Body of pancreas (tissue), 4 donors: ENCODE results near the gene SCAF11. TPM values are rescaled to one million over a fixed set of nuclear protein-coding genes. Genes with fewer than 3 reads are reported as not detected.

Source experiments
- ATAC-seq: fragments of 150-250 bp; one replicate; pipeline ENCODE4 v1.9.1; 2016
- DNase-seq, 4 donors: peaks; one replicate each; pipeline ENCODE4 v3.0.0-alpha.2; 2019
- H3K27ac ChIP-seq, 4 donors: fragments of 200-600 bp; sonication (generic); 1 replicate in 3 of 4; 2 replicates in 1 of 4; pipeline versions ENCODE4 v1.5.1 to v1.6.1; 2016 to 2019; ENCODE audit warnings: mild to moderate bottlenecking in 1 of 4, mixed read lengths in 1 of 4, moderate library complexity in 1 of 4
- H3K27me3 ChIP-seq, 2 donors: fragments of 200-600 bp; sonication (generic); one replicate each; pipeline ENCODE4 v1.6.0; 2016; ENCODE audit warnings: mild to moderate bottlenecking in 1 of 2
- H3K36me3 ChIP-seq, 2 donors: fragments of 200-600 bp; sonication (generic); replicated peaks in 1 of 2; 2 replicates each; pipeline ENCODE4 v1.5.1; 2016; ENCODE audit warnings: low read depth in 2 of 2; ENCODE audit not compliant: insufficient read depth in 1 of 2
- H3K4me1 ChIP-seq: fragments of 200-600 bp; sonication (generic); one replicate; pipeline ENCODE4 v1.6.0; 2016
- H3K4me3 ChIP-seq, 2 donors: fragments of 200-600 bp; sonication (generic); 1 replicate in 1 of 2; 2 replicates in 1 of 2; pipeline ENCODE4 v1.5.1; 2016 to 2019
- H3K9me3 ChIP-seq, 3 donors: fragments of 200-600 bp; sonication (generic); 1 replicate in 2 of 3; 2 replicates in 1 of 3; pipeline ENCODE4 v1.5.1; 2016
- POLR2A ChIP-seq, 3 donors: fragments of 450-650 bp; IDR thresholded peaks; one replicate each; pipeline ENCODE4 v1.6.1; 2016; ENCODE audit warnings: antibody characterized with exemption in 3 of 3, mild to moderate bottlenecking in 2 of 3
- WGBS, 2 donors: methylation state at CpG; one replicate each; pipeline ENCODE4 v1.1.5; 2017; 5-methylcytosine and 5-hydroxymethylcytosine counted together
- intact Hi-C: fragments of 100-400 bp; cut with DNase I; formaldehyde crosslinking; loops from one replicate; pipeline ENCODE4 v1.15.1; 2023
- total RNA-seq, 2 donors: library from RNA; depleted of rRNA; stranded (reverse); fragments of >200 nt; gene quantifications; one replicate each; pipeline ENCODE4 v1.1.0, GENCODE V29; 2016
- TF ChIP-seq, protein P1 (sequence below), 7 experiments: fragments of 450-650 bp in 4 of 7; fragments of 200-600 bp in 3 of 7; sonication (generic) in 3 of 7; IDR thresholded peaks; one replicate each; pipeline ENCODE4 v1.5.1; 2016 to 2019; ENCODE audit warnings: antibody characterized with exemption in 7 of 7

Gene SCAF11
- total RNA-seq, 2 donors from 2014 or later, result 79.1 to 104 TPM

DNA sequence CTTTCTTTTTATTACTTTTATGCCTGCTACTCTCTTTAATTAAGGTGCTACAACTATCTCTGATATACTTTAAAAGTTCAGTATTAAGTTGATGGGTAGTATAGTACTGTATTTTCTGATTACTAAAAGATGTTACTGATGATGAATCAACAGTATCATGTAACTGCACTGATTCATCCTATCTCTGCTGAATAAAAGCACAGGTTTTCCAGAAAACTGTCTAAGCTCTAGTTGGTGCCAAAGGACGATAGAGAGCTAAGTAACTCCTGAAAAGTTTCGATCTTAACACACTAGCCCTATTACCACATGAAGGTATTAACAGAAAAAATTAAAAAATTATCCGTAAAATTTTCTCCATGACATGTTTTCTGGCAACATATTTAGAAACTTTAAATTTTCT is 2.1 kb downstream of the SCAF11 start:
- WGBS, 2 donors, result 23 to 30% methylated on average over 3 of the region's 3 CpGs
- ATAC-seq (no peak), DNase-seq (no peak)
- no peaks in the 10 kb centered on the region for H3K9me3 ChIP-seq
- no peak for TF ChIP-seq POLR2A (IDR thresholded peaks at IDR 0.05)
- TF ChIP-seq, protein P1, sequence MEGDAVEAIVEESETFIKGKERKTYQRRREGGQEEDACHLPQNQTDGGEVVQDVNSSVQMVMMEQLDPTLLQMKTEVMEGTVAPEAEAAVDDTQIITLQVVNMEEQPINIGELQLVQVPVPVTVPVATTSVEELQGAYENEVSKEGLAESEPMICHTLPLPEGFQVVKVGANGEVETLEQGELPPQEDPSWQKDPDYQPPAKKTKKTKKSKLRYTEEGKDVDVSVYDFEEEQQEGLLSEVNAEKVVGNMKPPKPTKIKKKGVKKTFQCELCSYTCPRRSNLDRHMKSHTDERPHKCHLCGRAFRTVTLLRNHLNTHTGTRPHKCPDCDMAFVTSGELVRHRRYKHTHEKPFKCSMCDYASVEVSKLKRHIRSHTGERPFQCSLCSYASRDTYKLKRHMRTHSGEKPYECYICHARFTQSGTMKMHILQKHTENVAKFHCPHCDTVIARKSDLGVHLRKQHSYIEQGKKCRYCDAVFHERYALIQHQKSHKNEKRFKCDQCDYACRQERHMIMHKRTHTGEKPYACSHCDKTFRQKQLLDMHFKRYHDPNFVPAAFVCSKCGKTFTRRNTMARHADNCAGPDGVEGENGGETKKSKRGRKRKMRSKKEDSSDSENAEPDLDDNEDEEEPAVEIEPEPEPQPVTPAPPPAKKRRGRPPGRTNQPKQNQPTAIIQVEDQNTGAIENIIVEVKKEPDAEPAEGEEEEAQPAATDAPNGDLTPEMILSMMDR (IDR thresholded peaks at IDR 0.05), result no peak
- peak overlapping the region in 1 of 4 donors; percentile 99 for H3K27ac ChIP-seq
- H3K4me3 ChIP-seq, result no peak overlapping the region
- peaks cover 41% of the 10 kb centered on the region for H3K4me1 ChIP-seq
- no peaks in the 10 kb centered on the region for H3K27me3 ChIP-seq
- H3K36me3 ChIP-seq, result no peaks in the 10 kb centered on the region
- intact Hi-C loops, result no loop called here

- H3K27me3 ChIP-seq, result no peaks in the 10 kb centered on the region
- DNase-seq (no peak), ATAC-seq (no peak)
- peaks cover 45% of the 10 kb centered on the region for H3K4me1 ChIP-seq
- peak overlapping the region in 2 of 4 donors; percentile 6 to 37 for H3K27ac ChIP-seq
- no peaks in the 10 kb centered on the region for H3K9me3 ChIP-seq
- H3K36me3 ChIP-seq, result no peaks in the 10 kb centered on the region
- H3K4me3 ChIP-seq, result no peak overlapping the region
- TF ChIP-seq POLR2A (IDR thresholded peaks at IDR 0.05), result no peak
- TF ChIP-seq, protein P1 (IDR thresholded peaks at IDR 0.05), result no peak
- intact Hi-C loops, result no loop called here
- WGBS, 2 donors, result 34 to 48% methylated on average over 3 of the region's 3 CpGs
Measured at GRCh38 chr12:45987340-45987727, 3.0 kb downstream of the SCAF11 start.

DNA sequence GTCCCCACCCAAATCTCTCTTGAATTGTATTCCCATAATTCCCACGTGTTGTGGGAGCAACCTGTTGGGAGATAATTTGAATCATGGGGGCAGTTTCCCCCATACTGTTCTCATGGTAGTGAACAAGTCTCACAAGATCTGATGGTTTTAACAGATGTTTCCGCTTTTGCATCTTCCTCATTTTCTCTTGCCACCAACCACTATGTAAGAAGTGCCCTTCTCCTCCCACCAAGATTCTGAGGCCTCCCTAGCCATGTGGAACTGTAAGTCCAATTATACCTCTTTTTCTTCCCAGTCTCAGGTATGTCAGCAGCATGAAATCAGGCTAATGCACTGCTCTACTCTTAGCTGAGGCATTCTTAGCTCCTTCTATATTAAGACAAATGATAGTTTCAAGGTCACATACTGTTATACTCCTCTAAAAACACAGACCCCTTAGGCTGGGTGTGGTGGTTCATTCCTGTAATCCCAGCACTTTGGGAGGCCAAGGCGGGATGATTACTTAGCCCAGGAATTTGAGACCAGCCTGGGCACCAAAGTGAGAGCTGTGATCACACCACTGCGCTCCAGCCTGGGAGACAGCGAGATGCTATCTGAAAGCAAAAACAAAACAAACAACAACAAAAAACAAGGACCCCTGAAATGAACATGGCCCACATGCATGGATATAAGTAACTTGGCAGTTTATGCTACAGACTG is 3.6 kb downstream of the SCAF11 start:
- Histone ChIP-seq H3K9me3 (no peaks in the 10 kb centered on the region), H3K36me3 (no peaks in the 10 kb centered on the region), H3K27me3 (no peaks in the 10 kb centered on the region), H3K4me3 (no peak overlapping the region), H3K4me1 (peaks cover 50% of the 10 kb centered on the region), H3K27ac (peak overlapping the region in 3 of 4 donors; percentile 1 to 37 (median 7))
- ATAC-seq (no peak), DNase-seq (no peak)
- intact Hi-C loops, result no loop called here
- TF ChIP-seq, protein P1 (IDR thresholded peaks at IDR 0.05), result no peak
- no peak for TF ChIP-seq POLR2A (IDR thresholded peaks at IDR 0.05)
- WGBS, 2 donors, result 70 to 79% methylated on average over 5 of the region's 5 CpGs

- Histone ChIP-seq H3K36me3 (no peaks in the 10 kb centered on the region), H3K4me1 (peaks cover 67% of the 10 kb centered on the region), H3K9me3 (no peaks in the 10 kb centered on the region), H3K27ac (peak overlapping the region in 1 of 4 donors; percentile 22), H3K27me3 (no peaks in the 10 kb centered on the region), H3K4me3 (no peak overlapping the region)
- intact Hi-C loops, result no loop called here
- ATAC-seq, result peak; percentile 45
- 29 to 30% methylated on average over 7 of the region's 7 CpGs for WGBS, 2 donors
- TF ChIP-seq, protein P1 (IDR thresholded peaks at IDR 0.05), result no peak
- no peak for TF ChIP-seq POLR2A (IDR thresholded peaks at IDR 0.05)
- no peak for DNase-seq
Measured at GRCh38 chr12:45981075-45981837, 9.1 kb downstream of the SCAF11 start.
